Psoas muscle (tissue), 8 donors: ENCODE results near the gene SARDH. TPM values are rescaled to one million over a fixed set of nuclear protein-coding genes. Genes with fewer than 3 reads are reported as not detected.

ENCODE experiments used
- ATAC-seq, 4 donors: fragments of 200-7000 bp; cut with Tn5 transposase; one replicate each; pipeline ENCODE4 v1.9.1; 2020; ENCODE audit warnings: moderate library complexity in 3 of 4, mild to moderate bottlenecking in 2 of 4
- DNase-seq, 2 donors: peaks; one replicate each; pipeline ENCODE4 v3.0.0-alpha.2; 2020
- H3K27ac ChIP-seq: fragments of 200-600 bp; one replicate; pipeline ENCODE4 v1.8.0; 2022
- H3K27me3 ChIP-seq, 3 donors: fragments of 200-600 bp in 1 of 3; one replicate each; pipeline versions ENCODE4 v1.6.1 to v1.8.0; 2013 to 2022; ENCODE audit warnings: low read length in 2 of 3, mild to moderate bottlenecking in 2 of 3, moderate library complexity in 1 of 3; ENCODE audit not compliant: insufficient read depth in 3 of 3
- H3K36me3 ChIP-seq, 2 donors: fragments of 200-600 bp in 1 of 2; one replicate each; pipeline versions ENCODE4 v1.6.1 to v1.8.0; 2013 to 2022; ENCODE audit warnings: low read depth in 1 of 2, mild to moderate bottlenecking in 1 of 2, moderate library complexity in 1 of 2; ENCODE audit not compliant: insufficient read depth in 1 of 2
- H3K4me1 ChIP-seq: fragments of 200-600 bp; one replicate; pipeline ENCODE4 v1.8.0; 2022
- H3K4me3 ChIP-seq: fragments of 200-600 bp; one replicate; pipeline ENCODE4 v1.8.0; 2022; ENCODE audit warnings: mild to moderate bottlenecking
- H3K9me3 ChIP-seq: fragments of 200-600 bp; one replicate; pipeline ENCODE4 v1.8.0; 2022
- WGBS, 3 donors: extraction: QIAGEN DNeasy Blood & Tissue Kit; methylation state at CpG; one replicate each; pipeline versions ENCODE4 v1.1.6 to v1.1.7; 2013; 5-methylcytosine and 5-hydroxymethylcytosine counted together
- intact Hi-C, 2 donors: fragments of 100-400 bp; cut with DNase I; formaldehyde crosslinking; loops; one replicate each; pipeline versions ENCODE4 v1.11.0 to v1.14.2; 2022
- polyA plus RNA-seq, 3 donors: library from polyadenylated mRNA; stranded (reverse); fragments of 200-250 nt; gene quantifications; one replicate each; pipeline ENCODE4 v1.2.3, GENCODE V29; 2013
- total RNA-seq, 4 donors: library from RNA; stranded (reverse); fragmentation: NEBNext Ultra II Directional in 2 of 4; extraction: Animal tissue kit (Norgen Biotek cat#: 25700) in 2 of 4; gene quantifications; one replicate each; pipeline versions ENCODE4 v1.2.1 to v1.2.4, GENCODE V29; 2021 to 2023
- TF ChIP-seq, protein P1 (sequence below): fragments of 200-600 bp; IDR thresholded peaks from one replicate; pipeline ENCODE4 v1.8.0; 2022; ENCODE audit warnings: antibody characterized with exemption
- donor health status: healthy with polysubstance abuse.
- donor health status: DM: no; HTN: no; CAD: no; lungs with moderate emphysema.
- donor health status: Bipolar disorder and iron deficiency.
- donor health status: healthy.
- donor health status: DM: yes; HTN: yes; CAD: no.
- donor health status: DM: no; HTN: no; CAD: no.
- donor health status: DM: no; HTN: no; CAD: no.
- donor health status: DM: yes; HTN: yes; CAD: no.

The SARDH gene
- total and polyA plus RNA-seq, 7 donors: 0.16 to 2.5 (median 0.62) TPM

DNA sequence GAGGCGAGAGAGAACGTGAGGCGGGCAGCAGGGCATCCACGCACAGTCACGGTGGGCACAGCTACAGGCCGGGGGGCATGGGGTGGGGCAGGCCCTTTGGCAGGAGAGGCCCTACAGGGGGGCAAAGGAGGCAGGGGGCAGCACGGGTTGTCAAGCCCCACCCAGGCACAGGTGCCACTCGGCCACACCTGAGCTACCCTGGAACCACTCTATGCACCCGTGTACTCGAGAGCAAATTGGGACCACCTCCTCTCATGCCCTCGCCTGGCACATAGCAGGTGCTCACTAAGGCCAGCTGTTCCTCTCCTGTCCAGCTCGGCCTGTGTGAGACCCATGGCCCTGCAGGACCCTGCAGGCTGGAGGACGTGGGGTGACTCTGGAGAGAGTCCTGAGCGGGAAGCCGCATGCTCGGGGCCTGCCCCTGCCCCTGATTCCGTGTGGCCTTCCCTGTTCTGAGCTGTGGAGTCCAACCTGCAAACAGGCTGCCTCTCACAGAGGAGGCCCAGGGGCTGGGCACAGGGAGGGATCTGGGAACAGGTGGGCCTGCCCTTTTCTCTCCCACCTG lies 31.4 kb upstream of the SARDH start:
- Histone ChIP-seq H3K4me3 (no peak overlapping the region), H3K9me3 (peaks cover 11% of the 10 kb centered on the region), H3K27ac (no peak overlapping the region), H3K36me3 (no peaks in the 10 kb centered on the region), H3K4me1 (no peaks in the 10 kb centered on the region), H3K27me3 (no peaks in the 10 kb centered on the region)
- TF ChIP-seq, protein P1, sequence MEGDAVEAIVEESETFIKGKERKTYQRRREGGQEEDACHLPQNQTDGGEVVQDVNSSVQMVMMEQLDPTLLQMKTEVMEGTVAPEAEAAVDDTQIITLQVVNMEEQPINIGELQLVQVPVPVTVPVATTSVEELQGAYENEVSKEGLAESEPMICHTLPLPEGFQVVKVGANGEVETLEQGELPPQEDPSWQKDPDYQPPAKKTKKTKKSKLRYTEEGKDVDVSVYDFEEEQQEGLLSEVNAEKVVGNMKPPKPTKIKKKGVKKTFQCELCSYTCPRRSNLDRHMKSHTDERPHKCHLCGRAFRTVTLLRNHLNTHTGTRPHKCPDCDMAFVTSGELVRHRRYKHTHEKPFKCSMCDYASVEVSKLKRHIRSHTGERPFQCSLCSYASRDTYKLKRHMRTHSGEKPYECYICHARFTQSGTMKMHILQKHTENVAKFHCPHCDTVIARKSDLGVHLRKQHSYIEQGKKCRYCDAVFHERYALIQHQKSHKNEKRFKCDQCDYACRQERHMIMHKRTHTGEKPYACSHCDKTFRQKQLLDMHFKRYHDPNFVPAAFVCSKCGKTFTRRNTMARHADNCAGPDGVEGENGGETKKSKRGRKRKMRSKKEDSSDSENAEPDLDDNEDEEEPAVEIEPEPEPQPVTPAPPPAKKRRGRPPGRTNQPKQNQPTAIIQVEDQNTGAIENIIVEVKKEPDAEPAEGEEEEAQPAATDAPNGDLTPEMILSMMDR: no peak
- WGBS, 3 donors: 86 to 92% (median 88%) methylated on average over 16 to 17 of the region's 17 CpGs
- intact Hi-C loops: no loop called here
- DNase-seq: peak; percentile 3 to 23
- ATAC-seq: no peak

DNA sequence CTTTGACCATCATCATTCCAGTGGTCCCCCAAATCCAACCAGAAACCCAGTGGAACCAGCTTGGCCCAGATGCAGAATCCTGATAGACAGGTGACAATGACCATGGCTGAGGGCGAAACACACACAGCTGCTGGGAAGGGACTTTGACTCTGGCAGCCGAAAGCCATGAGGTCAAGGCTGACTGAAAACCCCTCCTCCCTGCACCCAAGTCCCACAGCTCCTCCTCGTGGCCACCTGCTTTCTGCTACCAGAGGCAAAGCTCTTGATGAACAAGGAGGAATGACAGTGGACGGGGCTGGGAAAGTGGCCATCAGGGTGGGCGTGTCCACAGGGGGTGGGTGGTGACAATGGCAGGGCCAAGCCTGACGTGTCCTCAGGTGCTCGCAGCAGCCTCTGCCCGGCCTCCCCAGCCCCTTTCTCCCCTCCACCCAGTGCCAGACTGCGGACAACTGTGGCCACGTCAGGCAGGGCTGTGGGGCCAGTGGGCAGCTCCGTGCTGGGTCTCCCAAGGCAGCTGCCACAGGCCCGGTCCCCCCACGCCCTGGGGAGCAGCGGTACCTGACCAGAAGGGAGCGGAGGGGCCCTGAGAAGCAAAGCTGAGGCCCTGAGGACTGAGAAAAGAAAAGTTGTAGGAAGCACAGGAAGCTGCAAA lies 30.8 kb upstream of the SARDH start:
- H3K9me3 ChIP-seq: peaks cover 11% of the 10 kb centered on the region
- H3K4me3 ChIP-seq: no peak overlapping the region
- H3K27ac ChIP-seq: no peak overlapping the region
- no peak for ATAC-seq
- intact Hi-C loops: no loop called here
- peak in 1 of 2 donors; percentile 16 for DNase-seq
- H3K27me3 ChIP-seq: no peaks in the 10 kb centered on the region
- WGBS, 3 donors: 77 to 90% (median 83%) methylated on average over 15 of the region's 15 CpGs
- no peaks in the 10 kb centered on the region for H3K4me1 ChIP-seq
- H3K36me3 ChIP-seq: no peaks in the 10 kb centered on the region
- TF ChIP-seq, protein P1: no peak

DNA sequence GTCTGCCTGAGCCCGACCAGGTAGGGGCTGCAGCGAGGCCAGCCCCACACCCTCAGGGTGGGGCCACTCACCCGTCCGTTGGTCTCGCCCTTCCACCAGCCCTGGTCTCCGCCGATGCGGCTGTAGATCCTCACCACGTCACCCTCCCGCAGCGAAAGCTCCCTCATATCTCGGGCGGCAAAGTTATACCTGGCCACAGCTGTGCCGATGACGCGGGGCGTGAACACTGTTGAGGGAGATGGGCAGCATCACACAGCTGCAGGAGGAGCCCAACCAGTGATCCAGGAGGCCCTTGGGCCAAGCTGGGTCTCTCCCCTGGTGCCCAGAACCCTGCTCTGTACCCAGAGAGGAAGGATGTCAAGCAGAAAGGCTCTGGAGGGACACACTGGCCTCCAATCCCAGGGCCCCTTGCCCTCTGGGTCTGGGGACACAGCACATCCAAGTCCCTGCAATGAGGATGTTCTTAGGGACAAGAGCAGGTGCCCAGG lies 30.3 kb upstream of the SARDH start:
- Histone ChIP-seq H3K9me3 (peaks cover 11% of the 10 kb centered on the region), H3K36me3 (no peaks in the 10 kb centered on the region), H3K27ac (no peak overlapping the region), H3K27me3 (peaks cover 0 to 4% (median 0%) of the 10 kb centered on the region in 3 donors), H3K4me3 (no peak overlapping the region), H3K4me1 (no peaks in the 10 kb centered on the region)
- TF ChIP-seq, protein P1: no peak
- intact Hi-C loops: no loop called here
- peak in 1 of 2 donors; percentile 2 for DNase-seq
- ATAC-seq: no peak
- 95 to 98% (median 95%) methylated on average over 17 of the region's 17 CpGs for WGBS, 3 donors

DNA sequence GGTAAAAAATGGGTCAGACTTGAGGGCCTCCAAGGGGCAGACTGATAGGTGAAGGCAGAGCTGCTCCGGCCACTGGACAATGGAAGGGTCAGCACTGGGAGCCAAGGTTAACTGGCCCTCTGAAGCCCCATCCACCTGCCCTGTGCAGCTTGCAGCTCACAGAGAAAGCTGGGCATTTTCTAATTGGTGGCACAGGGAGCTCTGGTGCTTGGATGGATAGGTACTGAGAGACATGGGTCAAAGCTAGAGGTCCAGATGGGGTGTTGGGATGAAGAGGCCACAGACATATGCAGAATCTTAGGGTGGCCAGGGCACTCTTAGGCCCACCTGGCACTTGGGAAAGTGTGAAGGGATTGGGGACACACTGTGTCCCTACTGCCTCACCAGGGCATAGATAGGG lies 29.5 kb upstream of the SARDH start:
- ATAC-seq (no peak), DNase-seq (peak in 1 of 2 donors; percentile 7)
- 96 to 100% (median 98%) methylated on average over 1 of the region's 1 CpG for WGBS, 3 donors
- peaks cover 11% of the 10 kb centered on the region for H3K9me3 ChIP-seq
- H3K27ac ChIP-seq: no peak overlapping the region
- TF ChIP-seq, protein P1: no peak
- no peaks in the 10 kb centered on the region for H3K4me1 ChIP-seq
- intact Hi-C loops: no loop called here
- peaks cover 0 to 4% (median 0%) of the 10 kb centered on the region in 3 donors for H3K27me3 ChIP-seq
- no peak overlapping the region for H3K4me3 ChIP-seq
- H3K36me3 ChIP-seq: no peaks in the 10 kb centered on the region
